CD4-positive, alpha-beta T cell treated with Interleukin-2 at 100 ng/mL for 4 hours (primary cell): ENCODE measurements around the gene MCL1.
A peak's percentile ranks its signal among the peaks of the same experiment; 100 is the strongest.
"Not testable (repeated sequence)": the region's sequence is repeated elsewhere in the genome, so short reads cannot be mapped to it uniquely, and the experiment has no call there.

Experiments used
- DNase-seq: peaks from one replicate; pipeline ENCODE4 v3.0.0-alpha.2; 2020; ENCODE audit warnings: low spot score

MCL1 gene

DNA sequence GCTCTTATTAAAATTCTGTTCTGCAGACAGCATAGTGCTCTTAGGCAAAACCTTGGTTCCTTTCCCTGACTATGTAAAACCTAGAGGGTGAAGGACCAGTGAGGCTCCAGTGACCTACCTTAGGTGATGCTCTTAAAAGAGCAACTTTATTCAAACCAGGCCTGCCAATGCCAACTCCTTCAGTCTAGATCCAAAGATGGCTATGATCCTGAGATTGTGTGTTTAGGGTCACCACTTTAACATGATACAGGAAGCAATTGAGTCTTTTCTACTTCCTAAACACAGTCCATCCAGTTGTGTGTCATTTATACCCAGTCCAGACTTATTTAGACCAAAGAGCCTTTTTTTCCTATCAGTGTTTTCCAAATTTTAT is 10.8 kb downstream of the MCL1 start:
- no peak for DNase-seq

GRCh38 chr1:150567717-150568593 is 11.5 kb downstream of the MCL1 start:
- peak; percentile 42 for DNase-seq

- peak; percentile 90 for DNase-seq
Observed at GRCh38 chr1:150567341-150567716, 12.1 kb downstream of the MCL1 start.

GRCh38 chr1:150566589-150567340 is 12.6 kb downstream of the MCL1 start:
- no peak for DNase-seq

- not testable (repeated sequence) for DNase-seq
Observed at GRCh38 chr1:150565240-150565991, 14.0 kb downstream of the MCL1 start.

GRCh38 chr1:150564051-150564991 is 15.1 kb downstream of the MCL1 start:
- peak; percentile 59 for DNase-seq

DNA sequence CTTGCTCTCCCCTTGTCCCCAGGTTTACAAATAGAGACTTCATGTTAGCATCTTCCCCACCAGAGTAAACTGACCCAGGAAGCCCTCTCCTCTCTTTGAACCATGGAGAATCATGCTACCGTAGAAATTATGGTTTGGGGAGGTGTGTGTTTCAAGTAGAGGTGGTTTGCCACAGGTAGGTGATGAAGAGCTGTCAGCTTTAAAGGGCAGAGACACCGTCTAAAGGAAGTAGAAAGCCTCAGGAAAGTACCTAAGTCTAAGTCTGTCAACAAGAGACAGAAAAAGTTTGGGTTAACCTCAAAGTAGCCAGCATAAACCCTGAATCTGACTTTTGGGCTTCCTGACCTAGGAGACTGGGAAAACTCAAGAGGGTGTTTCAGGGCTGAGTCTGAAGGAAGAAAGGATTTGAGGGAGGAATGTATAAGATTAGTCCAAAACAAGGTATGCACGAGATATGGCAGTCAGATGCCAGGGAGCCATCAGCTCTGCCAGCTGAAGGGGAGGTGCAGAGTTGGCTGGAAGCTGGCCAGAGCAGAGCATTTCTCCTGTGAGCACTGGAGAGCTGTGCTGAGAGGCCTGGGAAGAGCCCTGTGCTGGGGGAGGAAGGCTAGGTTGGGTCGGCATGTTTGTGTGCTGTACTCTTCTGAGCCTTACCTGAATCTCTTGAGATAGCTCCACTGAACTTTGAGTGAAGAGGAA is 15.9 kb downstream of the MCL1 start:
- peak; percentile 86 for DNase-seq

GRCh38 chr1:150562446-150563339 is 16.7 kb downstream of the MCL1 start:
- peak; percentile 89 for DNase-seq

DNA sequence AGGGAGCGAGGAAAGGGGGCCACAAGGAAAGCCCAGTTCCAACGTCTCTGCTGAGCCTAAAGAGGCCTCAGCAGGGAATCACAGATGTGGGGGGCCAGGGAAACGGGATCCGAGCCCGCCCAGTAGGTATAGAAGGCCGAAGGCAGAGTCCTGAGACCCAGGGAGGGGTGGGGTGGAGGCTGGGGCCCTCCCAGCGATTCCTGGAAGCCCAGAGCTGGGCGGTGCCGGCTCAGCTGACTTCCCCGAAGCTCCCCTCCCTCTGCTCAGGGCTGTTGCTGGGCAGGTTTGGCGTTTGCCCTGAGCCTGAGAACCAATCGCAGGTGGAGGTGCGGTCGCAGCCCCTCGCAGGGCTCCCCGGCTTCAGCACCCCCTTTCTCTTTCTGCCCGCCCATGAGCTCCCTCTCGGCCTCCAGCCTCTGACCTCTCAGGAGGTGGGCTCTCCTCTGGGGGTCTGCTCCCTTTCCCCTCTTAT is 17.4 kb downstream of the MCL1 start:
- peak; percentile 92 for DNase-seq

DNA sequence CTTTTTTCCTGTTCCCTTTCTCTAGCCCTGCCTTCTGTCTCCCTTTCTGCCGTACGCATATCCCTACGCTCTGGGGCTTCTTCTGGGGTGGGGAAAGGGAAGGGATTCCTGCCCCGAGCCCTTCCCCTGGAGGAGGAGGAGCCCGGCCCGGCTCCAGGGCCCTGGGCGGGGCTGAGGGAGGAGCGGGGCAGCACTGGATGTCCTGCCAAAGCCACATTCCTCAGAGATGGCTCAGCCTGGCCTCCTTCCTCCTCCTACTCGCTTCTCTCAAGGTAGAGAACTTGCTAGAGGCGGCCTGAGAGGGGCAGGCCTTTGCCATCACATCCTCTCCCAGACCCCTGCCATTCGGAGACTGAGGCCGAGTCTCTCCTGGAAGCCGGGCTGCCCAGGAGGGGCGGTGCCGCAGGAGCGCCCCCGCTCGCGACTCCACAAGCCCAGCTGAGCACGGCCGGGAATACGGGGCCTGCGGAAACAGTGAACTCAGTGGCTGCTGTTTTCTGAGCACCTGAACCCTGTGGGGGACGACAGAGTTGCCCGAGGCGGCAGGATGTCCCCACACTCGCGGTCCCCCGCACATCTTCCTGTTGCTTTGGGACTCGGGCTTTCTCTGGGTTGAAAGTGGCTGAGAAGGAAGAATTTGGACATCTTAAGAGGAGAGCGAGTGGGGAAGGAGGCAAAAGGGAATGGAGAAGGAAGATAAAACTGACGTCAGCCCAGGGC is 18.0 kb downstream of the MCL1 start:
- DNase-seq: peak; percentile 65

DNA sequence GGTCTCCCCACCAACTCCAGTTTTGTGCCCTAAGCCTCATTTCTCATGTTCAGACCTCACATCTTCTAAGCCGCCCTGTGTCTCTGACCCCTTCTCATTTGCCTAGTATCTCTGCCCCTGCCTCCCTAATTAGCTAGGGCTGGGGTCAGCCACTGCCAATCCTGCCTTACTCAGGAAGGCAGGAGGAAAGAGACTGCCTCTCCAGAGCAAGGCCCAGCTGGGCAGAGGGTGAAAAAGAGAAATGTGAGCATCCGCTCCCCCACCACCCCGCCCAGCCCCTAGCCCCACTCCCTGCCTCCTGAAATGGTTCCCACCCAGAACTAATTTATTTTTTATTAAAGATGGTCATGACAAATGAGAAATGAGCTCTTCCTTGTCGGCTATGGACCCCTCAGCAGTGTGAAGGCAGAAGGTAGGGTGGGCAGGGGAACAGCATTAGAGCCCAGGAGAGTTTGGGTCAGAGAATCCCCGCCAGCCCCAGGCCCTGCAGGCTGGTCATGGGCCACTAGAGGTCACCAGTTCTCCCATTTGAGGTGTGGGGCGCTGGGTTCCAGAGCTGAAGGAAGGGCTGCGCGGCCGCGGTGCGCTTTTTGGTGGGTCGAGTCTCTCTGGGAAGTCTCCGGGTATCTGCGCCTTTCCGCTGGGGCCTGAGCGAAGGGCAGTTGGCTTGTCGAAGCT is 18.7 kb downstream of the MCL1 start:
- peak; percentile 87 for DNase-seq

GRCh38 chr1:150560011-150560438 is 19.4 kb downstream of the MCL1 start:
- DNase-seq: peak; percentile 81

DNA sequence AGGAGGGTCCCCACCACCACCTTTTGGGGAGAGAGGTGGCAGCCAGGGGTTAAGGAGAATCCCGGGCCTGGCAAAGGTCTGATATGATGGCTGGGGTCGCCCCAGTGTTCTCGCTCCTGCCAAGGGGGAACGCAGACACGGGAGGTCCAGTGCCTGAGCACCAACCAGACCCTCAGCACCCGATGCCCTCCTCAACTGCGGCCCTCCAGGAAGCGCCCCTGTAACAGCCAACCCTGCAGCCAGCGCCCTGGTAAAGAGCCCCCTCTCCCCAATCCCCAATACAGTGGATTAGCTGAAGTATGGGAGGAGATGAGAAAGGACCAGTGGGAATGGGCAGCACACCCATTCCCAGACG is 19.8 kb downstream of the MCL1 start:
- DNase-seq: no peak

- no peak for DNase-seq
Observed at GRCh38 chr1:150558761-150559655, 20.4 kb downstream of the MCL1 start.

DNA sequence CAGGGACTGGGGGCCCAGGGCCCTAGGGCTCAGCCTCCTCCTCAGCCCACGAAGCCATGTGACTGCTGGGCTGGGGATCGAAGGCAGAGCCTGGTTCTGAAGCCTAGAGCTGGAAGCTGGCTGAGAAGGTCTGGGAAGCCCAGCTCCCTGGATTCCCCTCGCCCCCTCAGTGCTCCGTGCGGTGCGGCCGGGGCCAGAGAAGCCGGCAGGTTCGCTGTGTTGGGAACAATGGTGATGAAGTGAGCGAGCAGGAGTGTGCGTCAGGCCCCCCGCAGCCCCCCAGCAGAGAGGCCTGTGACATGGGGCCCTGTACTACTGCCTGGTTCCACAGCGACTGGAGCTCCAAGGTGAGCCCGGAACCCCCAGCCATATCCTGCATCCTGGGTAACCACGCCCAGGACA is 21.1 kb downstream of the MCL1 start:
- no peak for DNase-seq

GRCh38 chr1:150557813-150558212 is 21.6 kb downstream of the MCL1 start:
- no peak for DNase-seq

DNA sequence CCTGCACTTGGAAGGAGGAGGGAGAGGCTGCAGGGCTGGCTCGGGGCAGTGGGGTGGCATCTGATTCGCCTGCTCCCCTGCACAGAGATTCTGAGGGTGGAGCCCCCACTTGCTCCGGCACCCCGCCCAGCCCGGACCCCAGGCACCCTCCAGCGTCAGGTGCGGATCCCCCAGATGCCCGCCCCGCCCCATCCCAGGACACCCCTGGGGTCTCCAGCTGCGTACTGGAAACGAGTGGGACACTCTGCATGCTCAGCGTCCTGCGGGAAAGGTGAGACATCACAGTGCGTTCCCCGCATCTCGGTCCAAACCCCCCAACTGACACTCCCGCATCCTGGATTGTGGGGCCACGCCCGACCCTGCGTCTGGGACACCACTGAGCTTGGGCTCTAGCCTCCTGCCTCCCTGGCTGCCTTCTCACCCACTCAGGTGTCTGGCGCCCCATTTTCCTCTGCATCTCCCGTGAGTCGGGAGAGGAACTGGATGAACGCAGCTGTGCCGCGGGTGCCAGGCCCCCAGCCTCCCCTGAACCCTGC is 22.3 kb downstream of the MCL1 start:
- DNase-seq: no peak
